ENCODE results near the gene SNRPD3.

SNRPD3 gene

DNA sequence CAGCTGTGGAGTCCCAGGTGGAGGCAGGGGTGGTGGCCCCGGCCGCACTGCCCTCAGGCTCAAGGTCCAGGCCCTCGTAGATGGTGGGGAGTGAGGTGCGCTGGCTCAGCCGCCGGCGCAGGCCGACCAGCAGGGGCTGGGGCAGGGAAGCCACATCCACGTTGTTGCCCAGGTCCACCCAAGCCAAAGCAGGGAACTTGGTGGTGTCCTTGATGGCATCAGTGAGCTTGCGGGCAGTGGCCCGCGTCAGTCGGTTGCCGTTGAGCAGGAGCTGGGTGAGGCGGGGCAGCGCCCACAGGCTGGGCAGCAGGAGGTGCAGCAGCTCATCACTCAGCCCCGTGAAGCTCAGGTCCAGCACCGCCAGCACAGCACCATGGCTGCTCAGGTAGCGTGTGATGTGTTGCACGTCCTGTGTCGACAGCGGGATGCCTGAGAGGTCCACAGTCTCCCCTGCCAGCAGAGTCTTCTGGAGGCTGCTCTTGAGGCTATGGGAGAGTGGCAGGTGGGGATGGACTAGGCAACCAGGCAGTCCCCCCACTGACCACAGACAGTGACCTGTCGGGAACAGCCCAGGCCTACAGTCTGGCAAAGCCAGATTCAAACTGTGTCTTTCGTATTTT is 30.2 kb downstream of the SNRPD3 start:
- H3K36me3 ChIP-seq (ENCODE audit: control insufficient read depth, low read length), result no peaks in the 10 kb centered on the region
- TF ChIP-seq EZH2phosphoT487 (IDR thresholded peaks at IDR 0.05; ENCODE audit: borderline replicate concordance, low read length), result no peak
- TF ChIP-seq, protein P1, sequence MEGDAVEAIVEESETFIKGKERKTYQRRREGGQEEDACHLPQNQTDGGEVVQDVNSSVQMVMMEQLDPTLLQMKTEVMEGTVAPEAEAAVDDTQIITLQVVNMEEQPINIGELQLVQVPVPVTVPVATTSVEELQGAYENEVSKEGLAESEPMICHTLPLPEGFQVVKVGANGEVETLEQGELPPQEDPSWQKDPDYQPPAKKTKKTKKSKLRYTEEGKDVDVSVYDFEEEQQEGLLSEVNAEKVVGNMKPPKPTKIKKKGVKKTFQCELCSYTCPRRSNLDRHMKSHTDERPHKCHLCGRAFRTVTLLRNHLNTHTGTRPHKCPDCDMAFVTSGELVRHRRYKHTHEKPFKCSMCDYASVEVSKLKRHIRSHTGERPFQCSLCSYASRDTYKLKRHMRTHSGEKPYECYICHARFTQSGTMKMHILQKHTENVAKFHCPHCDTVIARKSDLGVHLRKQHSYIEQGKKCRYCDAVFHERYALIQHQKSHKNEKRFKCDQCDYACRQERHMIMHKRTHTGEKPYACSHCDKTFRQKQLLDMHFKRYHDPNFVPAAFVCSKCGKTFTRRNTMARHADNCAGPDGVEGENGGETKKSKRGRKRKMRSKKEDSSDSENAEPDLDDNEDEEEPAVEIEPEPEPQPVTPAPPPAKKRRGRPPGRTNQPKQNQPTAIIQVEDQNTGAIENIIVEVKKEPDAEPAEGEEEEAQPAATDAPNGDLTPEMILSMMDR (IDR thresholded peaks at IDR 0.05; ENCODE audit: low read depth, low read length, poor library complexity, severe bottlenecking), result no peak
- H3F3A ChIP-seq (ENCODE audit: control insufficient read depth, insufficient read depth), result no peaks in the 10 kb centered on the region
- H3K4me2 ChIP-seq (ENCODE audit: low read length), result no peak overlapping the region
- no peaks in the 10 kb centered on the region for H3K79me2 ChIP-seq (ENCODE audit: control insufficient read depth, low read length)
- no peak overlapping the region for H3K4me3 ChIP-seq (ENCODE audit: low read length)
- H3K9me3 ChIP-seq (ENCODE audit: control insufficient read depth, insufficient read depth, low read length), result no peaks in the 10 kb centered on the region
- H3K9me2 ChIP-seq (replicated peaks; ENCODE audit: control insufficient read depth, low read length), result no peaks in the 10 kb centered on the region
- no peaks in the 10 kb centered on the region for H3K27me3 ChIP-seq (ENCODE audit: control insufficient read depth, low read length)
- no peak overlapping the region for H3K27ac ChIP-seq (ENCODE audit: low read depth, low read length)
- H4K20me1 ChIP-seq (ENCODE audit: control insufficient read depth, insufficient read depth, low read depth, low read length), result no peaks in the 10 kb centered on the region
- no peaks in the 10 kb centered on the region for H3K4me1 ChIP-seq (ENCODE audit: control insufficient read depth, low read length)

DNA sequence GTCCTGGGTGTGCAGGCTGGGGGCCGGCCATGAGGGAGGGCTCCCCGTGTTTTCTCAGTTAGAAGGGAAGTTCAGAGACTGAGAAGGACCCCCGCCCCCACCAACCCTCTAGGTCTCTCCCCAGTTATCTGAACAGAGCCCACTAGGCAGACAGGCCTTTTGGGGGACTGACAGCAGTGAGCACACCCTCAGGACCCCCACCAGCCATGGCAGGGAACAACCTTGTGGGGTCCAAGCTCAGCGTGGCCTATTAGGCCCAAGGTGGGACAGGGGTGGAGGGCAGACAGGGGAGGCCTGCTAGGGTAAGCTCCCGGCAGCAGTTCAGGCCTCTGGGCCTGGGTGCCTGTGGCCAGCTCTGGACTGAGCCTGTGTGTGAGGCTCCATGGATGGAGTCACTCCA is 31.5 kb downstream of the SNRPD3 start:
- Histone ChIP-seq H3K36me3 (ENCODE audit: control insufficient read depth, low read length) (no peaks in the 10 kb centered on the region), H3K4me2 (ENCODE audit: low read length) (no peak overlapping the region), H3K4me3 (ENCODE audit: low read length) (no peak overlapping the region), H3K9me3 (ENCODE audit: control insufficient read depth, insufficient read depth, low read length) (no peaks in the 10 kb centered on the region), H3K27ac (ENCODE audit: low read depth, low read length) (no peak overlapping the region), H3F3A (ENCODE audit: control insufficient read depth, insufficient read depth) (no peaks in the 10 kb centered on the region), H3K79me2 (ENCODE audit: control insufficient read depth, low read length) (no peaks in the 10 kb centered on the region), H3K27me3 (ENCODE audit: control insufficient read depth, low read length) (peaks cover 11% of the 10 kb centered on the region), H3K4me1 (ENCODE audit: control insufficient read depth, low read length) (no peaks in the 10 kb centered on the region), H3K9me2 (replicated peaks; ENCODE audit: control insufficient read depth, low read length) (no peaks in the 10 kb centered on the region), H4K20me1 (ENCODE audit: control insufficient read depth, insufficient read depth, low read depth, low read length) (no peaks in the 10 kb centered on the region)
- TF ChIP-seq, protein P1 (IDR thresholded peaks at IDR 0.05; ENCODE audit: low read depth, low read length, poor library complexity, severe bottlenecking), result no peak
- no peak for TF ChIP-seq EZH2phosphoT487 (IDR thresholded peaks at IDR 0.05; ENCODE audit: borderline replicate concordance, low read length)

DNA sequence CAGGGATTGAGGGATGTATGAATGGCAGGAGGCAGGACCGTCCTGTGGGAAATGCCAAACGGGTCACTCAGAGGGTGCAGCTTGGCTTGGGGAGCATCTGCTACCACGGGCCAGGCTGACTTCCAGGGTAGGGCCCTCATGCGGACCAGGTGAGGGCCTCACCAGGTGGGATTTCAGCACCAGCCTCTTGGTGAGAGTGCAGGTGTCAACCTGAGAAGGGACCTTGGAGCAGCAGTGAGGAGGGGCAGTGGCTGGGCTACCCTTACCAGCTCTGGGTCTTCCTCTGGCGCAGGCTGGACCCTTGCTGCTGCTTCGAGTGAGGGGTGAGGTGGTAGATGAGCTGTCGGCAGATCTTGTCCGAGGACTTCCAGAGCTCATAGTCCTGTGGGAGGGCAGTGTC is 32.1 kb downstream of the SNRPD3 start:
- no peak for TF ChIP-seq EZH2phosphoT487 (IDR thresholded peaks at IDR 0.05; ENCODE audit: borderline replicate concordance, low read length)
- TF ChIP-seq, protein P1 (IDR thresholded peaks at IDR 0.05; ENCODE audit: low read depth, low read length, poor library complexity, severe bottlenecking), result no peak
- Histone ChIP-seq H3K4me2 (ENCODE audit: low read length) (no peak overlapping the region), H3K27ac (ENCODE audit: low read depth, low read length) (no peak overlapping the region), H3F3A (ENCODE audit: control insufficient read depth, insufficient read depth) (no peaks in the 10 kb centered on the region), H4K20me1 (ENCODE audit: control insufficient read depth, insufficient read depth, low read depth, low read length) (no peaks in the 10 kb centered on the region), H3K4me1 (ENCODE audit: control insufficient read depth, low read length) (peaks cover 3% of the 10 kb centered on the region; the same call in 1 of the 2 replicates), H3K4me3 (ENCODE audit: low read length) (no peak overlapping the region), H3K9me2 (replicated peaks; ENCODE audit: control insufficient read depth, low read length) (no peaks in the 10 kb centered on the region), H3K79me2 (ENCODE audit: control insufficient read depth, low read length) (no peaks in the 10 kb centered on the region), H3K9me3 (ENCODE audit: control insufficient read depth, insufficient read depth, low read length) (no peaks in the 10 kb centered on the region), H3K36me3 (ENCODE audit: control insufficient read depth, low read length) (no peaks in the 10 kb centered on the region), H3K27me3 (ENCODE audit: control insufficient read depth, low read length) (peaks cover 15% of the 10 kb centered on the region)

Data from DOHH2 (cell line).